ENCODE data around the gene NHLH2. TPM values are rescaled to one million over a fixed set of nuclear protein-coding genes. Genes with fewer than 3 reads are reported as not detected.

Gene NHLH2
- polyA plus RNA-seq, 1 of the 3 experiments (the other 2 are of a cell fraction): not detected

DNA sequence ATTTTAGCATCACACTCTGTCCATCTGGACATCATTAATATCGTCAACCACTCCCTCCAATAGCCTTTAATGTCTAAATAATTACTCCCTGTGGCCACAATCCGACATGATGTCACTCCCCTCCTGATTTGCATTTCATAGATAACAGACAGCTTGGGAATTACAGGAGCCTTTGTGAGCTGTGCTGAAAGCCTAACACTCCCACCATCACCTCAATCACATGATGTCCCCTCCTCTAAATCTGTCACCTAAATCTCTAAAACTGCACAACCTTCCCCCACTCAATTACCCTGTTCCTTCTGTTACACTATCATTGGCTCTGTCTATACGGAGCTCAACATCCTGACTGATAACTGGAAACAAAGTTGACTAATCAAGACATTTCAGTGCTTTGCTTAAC, 14.3 kb downstream of the NHLH2 start (continued):
- no peak for TF ChIP-seq SIN3A (IDR thresholded peaks at IDR 0.05; ENCODE audit: borderline replicate concordance, low read depth, low read length)
- TF ChIP-seq EP300 (IDR thresholded peaks at IDR 0.05; ENCODE audit: borderline replicate concordance in 1 of 2, low read depth in 1 of 2, low read length in 1 of 2): no peak
- no peak for TF ChIP-seq CHD2 (IDR thresholded peaks at IDR 0.05; ENCODE audit: low read length, partially characterized antibody)
- TF ChIP-seq FOXM1 (IDR thresholded peaks at IDR 0.05; ENCODE audit: low read depth): no peak
- TF ChIP-seq FOSL2 (IDR thresholded peaks at IDR 0.05; ENCODE audit: borderline replicate concordance, low read depth): no peak
- TF ChIP-seq EZH2phosphoT487 (IDR thresholded peaks at IDR 0.05; ENCODE audit: borderline replicate concordance, low read depth): no peak
- TF ChIP-seq RXRA (IDR thresholded peaks at IDR 0.05; ENCODE audit: borderline replicate concordance, low read depth): no peak
- TF ChIP-seq, protein P1, sequence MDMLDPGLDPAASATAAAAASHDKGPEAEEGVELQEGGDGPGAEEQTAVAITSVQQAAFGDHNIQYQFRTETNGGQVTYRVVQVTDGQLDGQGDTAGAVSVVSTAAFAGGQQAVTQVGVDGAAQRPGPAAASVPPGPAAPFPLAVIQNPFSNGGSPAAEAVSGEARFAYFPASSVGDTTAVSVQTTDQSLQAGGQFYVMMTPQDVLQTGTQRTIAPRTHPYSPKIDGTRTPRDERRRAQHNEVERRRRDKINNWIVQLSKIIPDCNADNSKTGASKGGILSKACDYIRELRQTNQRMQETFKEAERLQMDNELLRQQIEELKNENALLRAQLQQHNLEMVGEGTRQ (IDR thresholded peaks at IDR 0.05; ENCODE audit: borderline replicate concordance, low read depth, low read length): no peak
- TF ChIP-seq SMC3 (IDR thresholded peaks at IDR 0.05; ENCODE audit: low read depth, low read length): no peak
- TF ChIP-seq NFIC (IDR thresholded peaks at IDR 0.05; ENCODE audit: borderline replicate concordance): no peak

DNA sequence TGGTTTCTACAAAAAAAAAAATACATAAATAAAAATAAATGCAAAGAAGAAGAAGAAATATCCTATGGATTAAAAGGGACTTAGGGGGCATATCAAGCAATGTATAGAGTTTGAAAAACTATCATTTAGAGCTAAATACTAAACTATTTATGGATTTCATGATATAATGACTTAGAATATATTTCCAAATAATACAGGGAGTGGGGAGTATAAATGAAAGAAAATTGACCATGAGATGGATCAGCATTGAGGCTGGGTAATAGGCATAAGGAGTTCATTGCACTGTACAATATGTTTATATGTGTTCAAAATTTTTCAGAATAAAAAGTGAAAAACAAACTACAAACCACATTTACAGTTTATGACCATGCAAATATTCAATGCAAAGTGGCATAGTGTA, 18.8 kb downstream of the NHLH2 start:
- ChIA-PET POLR2A (no interaction called here), CTCF (interaction anchor here (1.2 kb wide), 1 partner anchor 160 kb away, joined by 3 read pairs; no protein-coding TSS in a partner anchor)
- H3K4me1 ChIP-seq (ENCODE audit: control insufficient read depth in 1 of 2, insufficient read depth in 2 of 2, low read depth in 1 of 2, low read length in 1 of 2): peaks cover 0 to 4% of the 10 kb centered on the region in 2 experiments; a peak in 1 of 4 replicates
- H3K9me2 ChIP-seq: no peaks in the 10 kb centered on the region
- H3K36me3 ChIP-seq (replicated peaks in 1 of 2; ENCODE audit: control insufficient read depth in 1 of 2, insufficient read depth in 2 of 2, low read length in 1 of 2): no peaks in the 10 kb centered on the region
- no peak overlapping the region for H3K9ac ChIP-seq
- H3K27me3 ChIP-seq (ENCODE audit: insufficient read depth): no peaks in the 10 kb centered on the region
- no peaks in the 10 kb centered on the region for H4K20me1 ChIP-seq (ENCODE audit: insufficient read depth)
- H3F3A ChIP-seq (replicated peaks; ENCODE audit: insufficient read depth): no peaks in the 10 kb centered on the region
- no peak overlapping the region for H3K27ac ChIP-seq (ENCODE audit: low read depth in 2 of 2, low read length in 1 of 2)
- DNase-seq: no peak
- H3K4me3 ChIP-seq (ENCODE audit: low read depth in 2 of 2, low read length in 1 of 2): no peak overlapping the region
- TF ChIP-seq, protein P2, sequence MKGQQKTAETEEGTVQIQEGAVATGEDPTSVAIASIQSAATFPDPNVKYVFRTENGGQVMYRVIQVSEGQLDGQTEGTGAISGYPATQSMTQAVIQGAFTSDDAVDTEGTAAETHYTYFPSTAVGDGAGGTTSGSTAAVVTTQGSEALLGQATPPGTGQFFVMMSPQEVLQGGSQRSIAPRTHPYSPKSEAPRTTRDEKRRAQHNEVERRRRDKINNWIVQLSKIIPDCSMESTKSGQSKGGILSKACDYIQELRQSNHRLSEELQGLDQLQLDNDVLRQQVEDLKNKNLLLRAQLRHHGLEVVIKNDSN (IDR thresholded peaks at IDR 0.05; ENCODE audit: borderline replicate concordance, low read depth): no peak
- no peak for TF ChIP-seq NRF1 (IDR thresholded peaks at IDR 0.05; ENCODE audit: low read depth, low read length)
- TF ChIP-seq, protein P3, sequence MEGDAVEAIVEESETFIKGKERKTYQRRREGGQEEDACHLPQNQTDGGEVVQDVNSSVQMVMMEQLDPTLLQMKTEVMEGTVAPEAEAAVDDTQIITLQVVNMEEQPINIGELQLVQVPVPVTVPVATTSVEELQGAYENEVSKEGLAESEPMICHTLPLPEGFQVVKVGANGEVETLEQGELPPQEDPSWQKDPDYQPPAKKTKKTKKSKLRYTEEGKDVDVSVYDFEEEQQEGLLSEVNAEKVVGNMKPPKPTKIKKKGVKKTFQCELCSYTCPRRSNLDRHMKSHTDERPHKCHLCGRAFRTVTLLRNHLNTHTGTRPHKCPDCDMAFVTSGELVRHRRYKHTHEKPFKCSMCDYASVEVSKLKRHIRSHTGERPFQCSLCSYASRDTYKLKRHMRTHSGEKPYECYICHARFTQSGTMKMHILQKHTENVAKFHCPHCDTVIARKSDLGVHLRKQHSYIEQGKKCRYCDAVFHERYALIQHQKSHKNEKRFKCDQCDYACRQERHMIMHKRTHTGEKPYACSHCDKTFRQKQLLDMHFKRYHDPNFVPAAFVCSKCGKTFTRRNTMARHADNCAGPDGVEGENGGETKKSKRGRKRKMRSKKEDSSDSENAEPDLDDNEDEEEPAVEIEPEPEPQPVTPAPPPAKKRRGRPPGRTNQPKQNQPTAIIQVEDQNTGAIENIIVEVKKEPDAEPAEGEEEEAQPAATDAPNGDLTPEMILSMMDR (IDR thresholded peaks at IDR 0.05): no peak
- no peak for TF ChIP-seq EZH2phosphoT487 (IDR thresholded peaks at IDR 0.05; ENCODE audit: borderline replicate concordance, low read depth)
- no peak for TF ChIP-seq FOXJ3 (CRISPR knock-in tag; IDR thresholded peaks at IDR 0.05)
- TF ChIP-seq, protein P4, sequence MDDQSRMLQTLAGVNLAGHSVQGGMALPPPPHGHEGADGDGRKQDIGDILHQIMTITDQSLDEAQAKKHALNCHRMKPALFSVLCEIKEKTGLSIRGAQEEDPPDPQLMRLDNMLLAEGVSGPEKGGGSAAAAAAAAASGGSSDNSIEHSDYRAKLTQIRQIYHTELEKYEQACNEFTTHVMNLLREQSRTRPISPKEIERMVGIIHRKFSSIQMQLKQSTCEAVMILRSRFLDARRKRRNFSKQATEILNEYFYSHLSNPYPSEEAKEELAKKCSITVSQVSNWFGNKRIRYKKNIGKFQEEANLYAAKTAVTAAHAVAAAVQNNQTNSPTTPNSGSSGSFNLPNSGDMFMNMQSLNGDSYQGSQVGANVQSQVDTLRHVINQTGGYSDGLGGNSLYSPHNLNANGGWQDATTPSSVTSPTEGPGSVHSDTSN (IDR thresholded peaks at IDR 0.05): no peak
- TF ChIP-seq RAD21 (IDR thresholded peaks at IDR 0.05; ENCODE audit: low read length): no peak
- no peak for TF ChIP-seq MXI1 (IDR thresholded peaks at IDR 0.05; ENCODE audit: low read depth, low read length)
- H2AFZ ChIP-seq (ENCODE audit: low read depth): no peak overlapping the region
- no peaks in the 10 kb centered on the region for H3K79me2 ChIP-seq (ENCODE audit: insufficient read depth)
- H3K9me3 ChIP-seq: no peaks in the 10 kb centered on the region
- no peak overlapping the region for H3K4me2 ChIP-seq
